Neural progenitor cell (in vitro differentiated cells): Measurements from ENCODE around the gene TNIK.

Source experiments
- CTCF ChIP-seq: fragments of 200-600 bp; sonication (generic); IDR thresholded peaks from 2 replicates; pipeline ENCODE4 v1.5.1; 2017; ENCODE audit warnings: antibody characterized with exemption, mild to moderate bottlenecking
- EZH2 ChIP-seq: fragments of 200-600 bp; sonication (generic); IDR thresholded peaks from 2 replicates; pipeline ENCODE4 v1.6.1; 2017; ENCODE audit warnings: antibody characterized with exemption, mild to moderate bottlenecking, moderate library complexity
- EZH2phosphoT487 ChIP-seq: fragments of 200-600 bp; sonication (generic); IDR thresholded peaks from 2 replicates; pipeline ENCODE4 v1.6.1; 2017; ENCODE audit warnings: antibody characterized with exemption

GRCh38 chr3:171306631-171307030, 153.6 kb downstream of the TNIK start:
- no peak for TF ChIP-seq CTCF
- TF ChIP-seq EZH2 = no peak
- no peak for TF ChIP-seq EZH2phosphoT487
